K562 (cell line): Measurements from ENCODE around the gene GRWD1. TPM values are rescaled to one million over a fixed set of nuclear protein-coding genes. Genes with fewer than 3 reads are reported as not detected.

Source experiments
- CTBP1 ChIP-seq: fragments of 450-650 bp; IDR thresholded peaks from 2 replicates; pipeline ENCODE4 v1.6.1; 2016; ENCODE audit warnings: borderline replicate concordance
- DPF2 ChIP-seq: fragments of 450-650 bp; IDR thresholded peaks from 2 replicates; pipeline ENCODE4 v1.6.1; 2016
- ESRRA ChIP-seq: fragments of 450-650 bp; IDR thresholded peaks from 2 replicates; pipeline ENCODE4 v1.6.1; 2014; ENCODE audit warnings: low read depth, mild to moderate bottlenecking, moderate library complexity, borderline replicate concordance
- FOSL1 ChIP-seq: fragments of 200-800 bp; sonication (Bioruptor generic); conservative IDR thresholded peaks from 2 replicates; pipeline ENCODE4 v1.6.1; 2016; ENCODE audit warnings: missing genetic modification characterization, missing compliant biosample characterization
- GABPA ChIP-seq: fragments of 200-800 bp; sonication (Bioruptor generic); conservative IDR thresholded peaks from 2 replicates; pipeline ENCODE4 v1.6.1; 2016; ENCODE audit warnings: low read depth, missing genetic modification characterization, missing compliant biosample characterization
- RCOR1 ChIP-seq, 2 experiments: IDR thresholded peaks; 2 replicates each; pipeline ENCODE4 v1.6.1; 2012; ENCODE audit warnings: low read depth in 2 of 2, low read length in 2 of 2, borderline replicate concordance in 1 of 2, improper control_type of control experiment in 1 of 2
- THAP12 ChIP-seq: fragments of 250-450 bp; sonication (Bioruptor Pico); IDR thresholded peaks from 2 replicates; pipeline ENCODE4 v1.9.0; 2021; ENCODE audit warnings: mild to moderate bottlenecking, inconsistent platforms
- polyA plus RNA-seq, 8 experiments: library from polyadenylated mRNA; depleted of rRNA in 4 of 8; stranded (reverse) in 5 of 8; unstranded in 3 of 8; fragments of >200 nt; fragmentation: Nextera tagmentation in 2 of 8; fragmentation: Illumina TruSeq in 1 of 8; extraction: Ambion mirVana in 2 of 8; extraction: Trizol in 1 of 8; gene quantifications; 2 replicates each; pipeline versions ENCODE4 v1.2.1 to v1.2.3, GENCODE V29; 2011 to 2014; ENCODE audit warnings: inconsistent platforms in 1 of 8, missing spikeins in 1 of 8
- total RNA-seq, 7 experiments: library from RNA; depleted of rRNA in 6 of 7; stranded (reverse); fragments of >200 nt in 6 of 7; fragmentation: Illumina TruSeq in 2 of 7; extraction: Trizol in 2 of 7; gene quantifications; 2 replicates each; pipeline versions ENCODE4 v1.2.1 to v1.2.3, GENCODE V29; 2011 to 2021; ENCODE audit warnings: low replicate concordance in 1 of 7
- TF ChIP-seq, protein P1 (sequence below), 2 experiments: fragments of 450-650 bp; IDR thresholded peaks; 2 replicates each; pipeline ENCODE4 v1.6.1; 2016; ENCODE audit warnings: mild to moderate bottlenecking in 2 of 2, borderline replicate concordance in 1 of 2, low read depth in 1 of 2, moderate library complexity in 1 of 2
- TF ChIP-seq, protein P2 (sequence below): fragments of 450-650 bp; IDR thresholded peaks from one replicate; pipeline ENCODE4 v1.6.1; 2018; ENCODE audit warnings: mild to moderate bottlenecking, moderate library complexity; ENCODE audit not compliant: partially characterized antibody
- TF ChIP-seq, protein P3 (sequence below): sonication (generic); formaldehyde crosslinking; IDR thresholded peaks from 2 replicates; pipeline ENCODE4 v1.8.0; 2022; ENCODE audit warnings: missing genetic modification reagents, mild to moderate bottlenecking, moderate library complexity, borderline replicate concordance

GRWD1 gene
- total and polyA plus RNA-seq, 9 of the 15 experiments (the other 6 are each of a cell fraction or from before 2014, with no cell fraction given) = 1.5 to 87.2 (median 24.5) TPM

GRCh38 chr19:48418317-48419064 is 27.3 kb upstream of the GRWD1 start (continued):
- no peak for TF ChIP-seq THAP12
- peak in 1 of 2 experiments; percentile 61; a peak in 1 of 4 replicates for TF ChIP-seq RCOR1 (IDR thresholded peaks at IDR 0.05; ENCODE audit: borderline replicate concordance in 1 of 2, low read depth in 2 of 2, low read length in 2 of 2)
- TF ChIP-seq CTBP1 = peak; percentile 81
- TF ChIP-seq, protein P1, sequence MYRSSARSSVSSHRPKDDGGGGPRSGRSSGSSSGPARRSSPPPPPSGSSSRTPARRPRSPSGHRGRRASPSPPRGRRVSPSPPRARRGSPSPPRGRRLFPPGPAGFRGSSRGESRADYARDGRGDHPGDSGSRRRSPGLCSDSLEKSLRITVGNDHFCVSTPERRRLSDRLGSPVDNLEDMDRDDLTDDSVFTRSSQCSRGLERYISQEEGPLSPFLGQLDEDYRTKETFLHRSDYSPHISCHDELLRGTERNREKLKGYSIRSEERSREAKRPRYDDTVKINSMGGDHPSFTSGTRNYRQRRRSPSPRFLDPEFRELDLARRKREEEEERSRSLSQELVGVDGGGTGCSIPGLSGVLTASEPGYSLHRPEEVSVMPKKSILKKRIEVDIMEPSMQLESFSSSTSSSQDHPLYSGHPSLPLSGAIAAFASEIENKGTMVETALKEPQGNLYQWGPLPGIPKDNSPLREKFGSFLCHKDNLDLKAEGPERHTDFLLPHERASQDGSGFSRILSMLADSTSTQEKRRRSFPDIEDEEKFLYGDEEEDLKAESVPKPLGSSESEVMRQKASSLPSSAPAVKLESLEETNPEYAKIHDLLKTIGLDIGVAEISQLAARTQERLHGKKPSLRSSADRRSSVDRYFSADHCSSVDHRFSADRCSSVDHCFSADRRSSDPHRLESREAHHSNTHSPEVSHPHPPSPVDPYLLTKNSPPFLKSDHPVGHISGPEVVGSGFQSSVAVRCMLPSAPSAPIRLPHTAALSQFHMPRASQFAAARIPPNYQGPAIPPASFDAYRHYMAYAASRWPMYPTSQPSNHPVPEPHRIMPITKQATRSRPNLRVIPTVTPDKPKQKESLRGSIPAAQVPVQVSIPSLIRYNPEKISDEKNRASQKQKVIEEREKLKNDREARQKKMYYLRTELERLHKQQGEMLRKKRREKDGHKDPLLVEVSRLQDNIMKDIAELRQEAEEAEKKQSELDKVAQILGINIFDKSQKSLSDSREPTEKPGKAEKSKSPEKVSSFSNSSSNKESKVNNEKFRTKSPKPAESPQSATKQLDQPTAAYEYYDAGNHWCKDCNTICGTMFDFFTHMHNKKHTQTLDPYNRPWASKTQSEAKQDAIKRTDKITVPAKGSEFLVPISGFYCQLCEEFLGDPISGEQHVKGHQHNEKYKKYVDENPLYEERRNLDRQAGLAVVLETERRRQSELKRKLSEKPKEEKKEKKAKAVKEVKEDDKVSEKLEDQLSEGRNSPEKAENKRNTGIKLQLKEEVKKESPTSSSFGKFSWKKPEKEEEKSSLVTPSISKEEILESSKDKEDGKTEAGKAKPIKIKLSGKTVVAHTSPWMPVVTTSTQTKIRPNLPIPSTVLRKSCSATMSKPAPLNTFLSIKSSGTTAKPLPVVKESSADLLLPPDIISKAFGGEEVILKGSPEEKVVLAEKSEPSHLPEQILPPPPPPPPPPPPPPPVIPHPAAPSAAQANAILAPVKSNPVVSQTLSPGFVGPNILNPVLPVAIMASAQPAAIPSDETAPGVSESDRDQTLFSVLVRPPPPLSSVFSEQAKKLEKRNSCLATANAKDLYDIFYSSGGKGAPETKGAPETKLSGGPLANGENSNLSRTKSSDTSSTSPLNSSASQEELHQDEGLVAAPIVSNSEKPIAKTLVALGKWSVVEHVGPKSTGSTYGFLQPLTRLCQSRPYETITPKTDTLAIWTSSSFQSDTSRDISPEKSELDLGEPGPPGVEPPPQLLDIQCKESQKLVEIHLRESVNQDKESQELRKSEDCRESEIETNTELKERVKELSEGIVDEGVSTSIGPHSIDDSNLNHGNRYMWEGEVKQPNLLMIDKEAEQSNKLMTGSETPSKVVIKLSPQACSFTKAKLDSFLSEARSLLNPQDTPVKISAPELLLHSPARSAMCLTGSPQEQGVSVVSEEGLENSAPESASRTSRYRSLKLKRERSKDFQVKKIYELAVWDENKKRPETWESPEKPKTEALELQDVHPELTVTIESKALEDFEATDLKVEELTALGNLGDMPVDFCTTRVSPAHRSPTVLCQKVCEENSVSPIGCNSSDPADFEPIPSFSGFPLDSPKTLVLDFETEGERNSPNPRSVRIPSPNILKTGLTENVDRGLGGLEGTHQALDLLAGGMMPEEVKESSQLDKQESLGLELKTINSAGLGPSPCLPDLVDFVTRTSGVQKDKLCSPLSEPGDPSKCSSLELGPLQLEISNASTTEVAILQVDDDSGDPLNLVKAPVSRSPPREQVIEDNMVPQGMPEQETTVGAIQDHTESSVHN (IDR thresholded peaks at IDR 0.05; ENCODE audit: borderline replicate concordance in 1 of 2, low read depth in 1 of 2) = no peak
- TF ChIP-seq, protein P2, sequence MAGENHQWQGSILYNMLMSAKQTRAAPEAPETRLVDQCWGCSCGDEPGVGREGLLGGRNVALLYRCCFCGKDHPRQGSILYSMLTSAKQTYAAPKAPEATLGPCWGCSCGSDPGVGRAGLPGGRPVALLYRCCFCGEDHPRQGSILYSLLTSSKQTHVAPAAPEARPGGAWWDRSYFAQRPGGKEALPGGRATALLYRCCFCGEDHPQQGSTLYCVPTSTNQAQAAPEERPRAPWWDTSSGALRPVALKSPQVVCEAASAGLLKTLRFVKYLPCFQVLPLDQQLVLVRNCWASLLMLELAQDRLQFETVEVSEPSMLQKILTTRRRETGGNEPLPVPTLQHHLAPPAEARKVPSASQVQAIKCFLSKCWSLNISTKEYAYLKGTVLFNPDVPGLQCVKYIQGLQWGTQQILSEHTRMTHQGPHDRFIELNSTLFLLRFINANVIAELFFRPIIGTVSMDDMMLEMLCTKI = no peak
- TF ChIP-seq GABPA (tag) = peak; percentile 41; the same call in 1 of the 2 replicates
- TF ChIP-seq, protein P3, sequence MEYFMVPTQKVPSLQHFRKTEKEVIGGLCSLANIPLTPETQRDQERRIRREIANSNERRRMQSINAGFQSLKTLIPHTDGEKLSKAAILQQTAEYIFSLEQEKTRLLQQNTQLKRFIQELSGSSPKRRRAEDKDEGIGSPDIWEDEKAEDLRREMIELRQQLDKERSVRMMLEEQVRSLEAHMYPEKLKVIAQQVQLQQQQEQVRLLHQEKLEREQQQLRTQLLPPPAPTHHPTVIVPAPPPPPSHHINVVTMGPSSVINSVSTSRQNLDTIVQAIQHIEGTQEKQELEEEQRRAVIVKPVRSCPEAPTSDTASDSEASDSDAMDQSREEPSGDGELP = peak; percentile 33; the same call in 1 of the 2 replicates
- TF ChIP-seq FOSL1 (tag) = peak; percentile 56; the same call in 1 of the 2 replicates
- peak; percentile 57; the same call in 1 of the 2 replicates for TF ChIP-seq ESRRA
- TF ChIP-seq DPF2 = peak; percentile 46; the same call in 1 of the 2 replicates
